K562 (cell line): Measurements from ENCODE around the gene MATN4. TPM values are rescaled to one million over a fixed set of nuclear protein-coding genes. Genes with fewer than 3 reads are reported as not detected.

Source experiments
- ATAC-seq: fragments of 200-7000 bp; cut with Tn5 transposase; 3 replicates; pipeline ENCODE4 v1.9.1; 2020; ENCODE audit warnings: moderate library complexity
- BruUV-seq: library from RNA; stranded (reverse); fragments of 400-500 nt; replicated peaks from 2 replicates; lab custom pipeline; 2021; lab: Mats Ljungman, UMichigan
- CTCF ChIA-PET: fragments of 300-600 bp; formaldehyde crosslinking; extraction: SDS; loops from one replicate; lab custom pipeline; 2021; ENCODE audit warnings: low intra/inter-chr PET ratio; lab: Yijun Ruan, JAX
- POLR2A ChIA-PET: fragments of 300-600, 350-650 bp; sonication (Branson Sonifier 250); formaldehyde crosslinking; extraction: SDS; loops from one replicate; lab custom pipeline; 2021; ENCODE audit warnings: antibody characterized with exemption, inconsistent platforms; lab: Yijun Ruan, JAX
- DNase-seq, 4 experiments: peaks; one replicate each; pipeline versions ENCODE4 v3.0.0 to v3.0.0-alpha.2; 2011 to 2018; ENCODE audit warnings: low spot score in 3 of 4, mixed read lengths in 3 of 4; ENCODE audit errors: extremely low read depth in 1 of 4
- FAIRE-seq: peaks from 2 replicates; lab custom pipeline; 2011; peaks lifted over from hg19 to GRCh38; lab: Jason Lieb, UNC
- H2AFZ ChIP-seq: 2 replicates; pipeline ENCODE4 v1.6.0; 2011; ENCODE audit warnings: low read depth, low read length, control low read depth, inconsistent platforms
- H3K27ac ChIP-seq: fragments of 200-600 bp; 3 replicates; pipeline ENCODE4 v1.8.0; 2011; ENCODE audit warnings: low read depth, mild to moderate bottlenecking, control low read depth, inconsistent platforms, low read length, moderate library complexity, mixed read lengths; ENCODE audit errors: extremely low read depth
- H3K27me3 ChIP-seq, 2 experiments: fragments of 300-600 bp in 1 of 2; 2 replicates in 1 of 2; 3 replicates in 1 of 2; pipeline versions ENCODE4 v1.6.0 to v1.8.0; 2011; ENCODE audit warnings: inconsistent platforms in 2 of 2, low read length in 2 of 2, mild to moderate bottlenecking in 1 of 2, mixed read lengths in 1 of 2, moderate library complexity in 1 of 2; ENCODE audit not compliant: control insufficient read depth in 2 of 2, insufficient read depth in 2 of 2
- H3K36me3 ChIP-seq: fragments of 300-600 bp; 3 replicates; pipeline ENCODE4 v1.8.0; 2011; ENCODE audit warnings: mild to moderate bottlenecking, low read length, inconsistent platforms; ENCODE audit not compliant: control insufficient read depth, insufficient read depth
- H3K4me1 ChIP-seq, 2 experiments: fragments of 200-600 bp in 1 of 2; replicated peaks in 1 of 2; 2 replicates in 1 of 2; 3 replicates in 1 of 2; pipeline versions ENCODE4 v1.5.1 to v1.8.0; 2011; ENCODE audit warnings: inconsistent platforms in 2 of 2, low read length in 2 of 2, mild to moderate bottlenecking in 1 of 2, mixed read lengths in 1 of 2, moderate library complexity in 1 of 2; ENCODE audit not compliant: control insufficient read depth in 2 of 2, insufficient read depth in 2 of 2
- H3K4me2 ChIP-seq: 2 replicates; pipeline ENCODE4 v1.6.1; 2011; ENCODE audit warnings: low read length, control low read depth, inconsistent platforms, mixed read lengths; ENCODE audit not compliant: insufficient read depth
- H3K4me3 ChIP-seq: fragments of 200-600 bp; sonication (generic), shearing (Covaris generic); 2 replicates; pipeline ENCODE4 v1.5.1; 2016; ENCODE audit warnings: control low read depth, inconsistent platforms
- H3K79me2 ChIP-seq: fragments of 200-600 bp; 3 replicates; pipeline ENCODE4 v1.8.0; 2011; ENCODE audit warnings: low read length, inconsistent platforms; ENCODE audit not compliant: control insufficient read depth, insufficient read depth
- H3K9ac ChIP-seq, 2 experiments: 2 replicates each; pipeline versions ENCODE4 v1.6.0 to v1.6.1; 2011; ENCODE audit warnings: low read depth in 2 of 2, low read length in 2 of 2, control low read depth in 1 of 2, inconsistent platforms in 1 of 2, mild to moderate bottlenecking in 1 of 2, mixed read lengths in 1 of 2; ENCODE audit not compliant: insufficient read depth in 1 of 2
- H3K9me1 ChIP-seq: one replicate; pipeline ENCODE4 v1.6.0; 2011; ENCODE audit warnings: inconsistent platforms, mild to moderate bottlenecking, low read length, moderate library complexity; ENCODE audit not compliant: control insufficient read depth, insufficient read depth
- H3K9me3 ChIP-seq: replicated peaks from 2 replicates; pipeline ENCODE4 v1.5.1; 2011; ENCODE audit warnings: low read depth, low read length, inconsistent platforms; ENCODE audit not compliant: control insufficient read depth, insufficient read depth
- H4K20me1 ChIP-seq: replicated peaks from 2 replicates; pipeline ENCODE4 v1.6.1; 2011; ENCODE audit warnings: low read length, inconsistent platforms, mixed read lengths; ENCODE audit not compliant: control insufficient read depth, insufficient read depth
- ATF3 ChIP-seq, 2 experiments: fragments of 450-650 bp in 1 of 2; sonication (generic) in 1 of 2; formaldehyde crosslinking in 1 of 2; IDR thresholded peaks in 1 of 2; conservative IDR thresholded peaks in 1 of 2; 2 replicates each; pipeline versions ENCODE4 v1.6.1 to v1.8.1; 2016 to 2023; ENCODE audit warnings: mild to moderate bottlenecking in 2 of 2, moderate library complexity in 2 of 2, inconsistent platforms in 1 of 2, missing genetic modification reagents in 1 of 2
- CBFA2T3 ChIP-seq: fragments of 450-650 bp; IDR thresholded peaks from 2 replicates; pipeline ENCODE4 v1.6.1; 2017
- CREB1 ChIP-seq, 2 experiments: sonication (generic) in 1 of 2; formaldehyde crosslinking in 1 of 2; IDR thresholded peaks; 2 replicates each; pipeline versions ENCODE4 v1.6.1 to v1.8.0; 2012 to 2022; ENCODE audit warnings: inconsistent platforms in 1 of 2, mild to moderate bottlenecking in 1 of 2, missing genetic modification reagents in 1 of 2, moderate library complexity in 1 of 2
- FOSL1 ChIP-seq: fragments of 200-800 bp; sonication (Bioruptor generic); conservative IDR thresholded peaks from 2 replicates; pipeline ENCODE4 v1.6.1; 2016; ENCODE audit warnings: missing genetic modification characterization, missing compliant biosample characterization
- MCM5 ChIP-seq: fragments of 450-650 bp; IDR thresholded peaks from 2 replicates; pipeline ENCODE4 v1.6.1; 2016; ENCODE audit warnings: low read depth
- NCOA1 ChIP-seq: fragments of 450-650 bp; IDR thresholded peaks from 2 replicates; pipeline ENCODE4 v1.6.1; 2016; ENCODE audit warnings: low read depth
- NFE2 ChIP-seq: IDR thresholded peaks from 2 replicates; pipeline ENCODE4 v1.6.1; 2014; ENCODE audit warnings: antibody characterized with exemption, low read depth
- RFX5 ChIP-seq: IDR thresholded peaks from 2 replicates; pipeline ENCODE4 v1.6.1; 2011; ENCODE audit warnings: low read depth, mild to moderate bottlenecking, improper control_type of control experiment, low read length
- SAFB ChIP-seq: fragments of 200-400 bp; formaldehyde crosslinking; IDR thresholded peaks from 2 replicates; pipeline ENCODE4 v1.6.1; 2017; ENCODE audit warnings: low read depth, low read length, borderline replicate concordance
- SMARCA4 ChIP-seq: fragments of 450-650 bp; IDR thresholded peaks from 2 replicates; pipeline ENCODE4 v1.6.1; 2016
- TCF15 ChIP-seq: fragments of 250-450 bp; sonication (Bioruptor Pico); IDR thresholded peaks from 2 replicates; pipeline ENCODE4 v1.8.0; 2022; ENCODE audit warnings: moderate library complexity, mild to moderate bottlenecking, inconsistent platforms
- ZBTB26 ChIP-seq: fragments of 450-650 bp; formaldehyde crosslinking; IDR thresholded peaks from 2 replicates; pipeline ENCODE4 v1.4.0; 2022; ENCODE audit warnings: missing genetic modification characterization
- ZNF778 ChIP-seq: fragments of 450-650 bp; formaldehyde crosslinking; IDR thresholded peaks from 2 replicates; pipeline ENCODE4 v1.4.0; 2020; ENCODE audit warnings: mild to moderate bottlenecking, moderate library complexity
- WGBS: fragments of 100-300 bp; shearing (Covaris generic); methylation state at CpG from one replicate; pipeline ENCODE4 v1.1.6; 2016; ENCODE audit warnings: low coverage, mixed read lengths; ENCODE audit not compliant: insufficient coverage; ENCODE audit errors: missing lambda C conversion rate; 5-methylcytosine and 5-hydroxymethylcytosine counted together
- in situ Hi-C: fragments of 300-500 bp; cut with MboI; formaldehyde crosslinking; loops from 4 replicates; pipeline ENCODE4 v1.15.0; 2018; ENCODE audit warnings: inconsistent platforms, mixed read lengths
- intact Hi-C: fragments of 100-400 bp; cut with micrococcal nuclease; formaldehyde crosslinking; loops from 2 replicates; pipeline ENCODE4 v1.14.2; 2022
- polyA plus RNA-seq, 8 experiments: library from polyadenylated mRNA; depleted of rRNA in 4 of 8; stranded (reverse) in 5 of 8; unstranded in 3 of 8; fragments of >200 nt; fragmentation: Nextera tagmentation in 2 of 8; fragmentation: Illumina TruSeq in 1 of 8; extraction: Ambion mirVana in 2 of 8; extraction: Trizol in 1 of 8; gene quantifications; 2 replicates each; pipeline versions ENCODE4 v1.2.1 to v1.2.3, GENCODE V29; 2011 to 2014; ENCODE audit warnings: inconsistent platforms in 1 of 8, missing spikeins in 1 of 8
- total RNA-seq, 7 experiments: library from RNA; depleted of rRNA in 6 of 7; stranded (reverse); fragments of >200 nt in 6 of 7; fragmentation: Illumina TruSeq in 2 of 7; extraction: Trizol in 2 of 7; gene quantifications; 2 replicates each; pipeline versions ENCODE4 v1.2.1 to v1.2.3, GENCODE V29; 2011 to 2021; ENCODE audit warnings: low replicate concordance in 1 of 7
- TF ChIP-seq, protein P1 (sequence below): fragments of 450-650 bp; IDR thresholded peaks from 2 replicates; pipeline ENCODE4 v1.6.1; 2016

Gene MATN4
- total and polyA plus RNA-seq, 9 of the 15 experiments (the other 6 are each of a cell fraction or from before 2014, with no cell fraction given): 0.09 TPM; not detected in 8

DNA sequence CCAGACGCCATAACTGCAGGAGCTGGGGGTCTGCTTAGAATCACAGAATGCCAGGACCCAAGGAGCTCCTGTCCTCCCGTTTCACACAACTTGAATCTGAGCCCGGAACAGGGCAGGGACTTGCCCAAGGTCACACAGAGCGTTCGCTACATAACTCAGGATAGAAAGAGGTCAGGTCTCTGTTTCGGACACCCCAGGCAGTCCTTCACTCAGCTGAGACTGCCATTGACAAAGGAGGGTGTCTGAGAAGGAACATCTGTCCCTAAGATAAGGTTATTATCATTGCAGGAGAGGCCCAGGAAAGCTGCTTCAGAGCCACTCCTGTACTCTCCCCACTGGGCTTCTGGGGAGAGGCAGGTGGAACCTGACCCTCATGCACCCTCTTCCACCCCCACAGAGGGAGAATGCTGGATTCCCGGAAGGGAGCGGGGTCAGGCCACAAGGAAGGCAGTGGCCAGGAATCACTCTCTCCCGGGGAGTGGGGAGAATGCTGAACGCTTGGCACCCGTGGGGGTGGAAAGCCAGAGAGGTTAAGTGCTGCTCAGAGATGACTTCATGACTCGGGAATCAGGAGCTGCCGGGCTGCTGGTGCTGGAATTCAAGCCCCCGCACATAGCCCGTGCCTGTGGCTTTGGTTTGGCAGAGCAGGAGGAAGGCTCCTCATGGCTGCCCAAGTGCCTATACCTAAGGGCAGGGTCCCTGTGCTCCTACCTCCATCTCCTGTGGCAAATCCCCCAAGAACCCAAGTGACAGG, 29.4 kb upstream of the MATN4 start (continued):
- peak; percentile 29; the same call in 1 of the 2 replicates for TF ChIP-seq SAFB
- peak; percentile 78 for TF ChIP-seq SMARCA4
- TF ChIP-seq CREB1 (IDR thresholded peaks at IDR 0.05): no peak
- TF ChIP-seq CREB1 (CRISPR knock-in tag; IDR thresholded peaks at IDR 0.05): no peak
- TF ChIP-seq CBFA2T3: peak; percentile 94
- TF ChIP-seq, protein P1, sequence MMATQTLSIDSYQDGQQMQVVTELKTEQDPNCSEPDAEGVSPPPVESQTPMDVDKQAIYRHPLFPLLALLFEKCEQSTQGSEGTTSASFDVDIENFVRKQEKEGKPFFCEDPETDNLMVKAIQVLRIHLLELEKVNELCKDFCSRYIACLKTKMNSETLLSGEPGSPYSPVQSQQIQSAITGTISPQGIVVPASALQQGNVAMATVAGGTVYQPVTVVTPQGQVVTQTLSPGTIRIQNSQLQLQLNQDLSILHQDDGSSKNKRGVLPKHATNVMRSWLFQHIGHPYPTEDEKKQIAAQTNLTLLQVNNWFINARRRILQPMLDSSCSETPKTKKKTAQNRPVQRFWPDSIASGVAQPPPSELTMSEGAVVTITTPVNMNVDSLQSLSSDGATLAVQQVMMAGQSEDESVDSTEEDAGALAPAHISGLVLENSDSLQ: peak; percentile 30; the same call in 1 of the 2 replicates

GRCh38 chr20:45336530-45337366, 28.6 kb upstream of the MATN4 start:
- no peaks in the 10 kb centered on the region for H3K9me3 ChIP-seq
- peaks cover 6% of the 10 kb centered on the region; the same call in 1 of the 3 replicates for H3K79me2 ChIP-seq
- ATAC-seq (peak; percentile 10; the same call in 1 of the 3 replicates), DNase-seq (no peak), FAIRE-seq (no peak)
- H3K9me1 ChIP-seq: no peaks in the 10 kb centered on the region
- H3K36me3 ChIP-seq: peaks cover 13% of the 10 kb centered on the region; the same call in 1 of the 3 replicates
- ChIA-PET CTCF (no interaction called here), POLR2A (interaction anchor here (0.6 to 4.1 kb wide), 9 partner anchors 10 to 163 kb away, joined by 3 to 32 read pairs (median 4); partner anchors contain the start of gene SDC4)
- peak overlapping the region; percentile 58; the same call in 1 of the 3 replicates for H3K27ac ChIP-seq
- 64% methylated on average over 11 of the region's 11 CpGs for WGBS
- peak overlapping the region; percentile 67; the same call in 1 of the 2 replicates for H3K4me2 ChIP-seq
- intact Hi-C loops (no loop called here), in situ Hi-C loops (no loop called here)
- no peak overlapping the region for H3K4me3 ChIP-seq
- peak overlapping the region in 1 of 2 experiments; percentile 84; a peak in 2 of 4 replicates for H3K9ac ChIP-seq
- H2AFZ ChIP-seq: 0 out of 2 replicates have a peak overlapping the region, but pooled peaks have one; percentile 54
- H3K4me1 ChIP-seq: peaks cover 43 to 45% of the 10 kb centered on the region in 2 experiments
- BruUV-seq: no TSS peak
- no peaks in the 10 kb centered on the region for H3K27me3 ChIP-seq
- H4K20me1 ChIP-seq: 0 out of 2 replicates have a peak, but pooled peaks cover 6% of the 10 kb centered on the region
- TF ChIP-seq TCF15: no peak
- no peak for TF ChIP-seq MCM5
- no peak for TF ChIP-seq ATF3 (IDR thresholded peaks at IDR 0.05)
- no peak for TF ChIP-seq ATF3 (CRISPR knock-in tag; conservative IDR thresholded peaks at IDR 0.05)
- TF ChIP-seq FOSL1 (tag): no peak
- TF ChIP-seq RFX5: no peak
- TF ChIP-seq ZNF778 (CRISPR knock-in tag): no peak
- no peak for TF ChIP-seq NFE2
- TF ChIP-seq NCOA1: no peak
- TF ChIP-seq ZBTB26 (CRISPR knock-in tag): no peak
- TF ChIP-seq SAFB: no peak
